ENCODE results near the gene SLC4A3. TPM values are rescaled to one million over a fixed set of nuclear protein-coding genes. Genes with fewer than 3 reads are reported as not detected.

Gene SLC4A3
- total RNA-seq, 1 donor from 2014 or later, result not detected

GRCh38 chr2:219609149-219609750 is 18.2 kb upstream of the SLC4A3 start:
- no peaks in the 10 kb centered on the region for H3K9me3 Mint-ChIP-seq
- H3K27me3 Mint-ChIP-seq, result no peaks in the 10 kb centered on the region
- H3K4me1 Mint-ChIP-seq, result peaks cover 15% of the 10 kb centered on the region
- no peak overlapping the region for H3K27ac Mint-ChIP-seq
- H3K36me3 Mint-ChIP-seq (ENCODE audit: low read depth), result peaks cover 78% of the 10 kb centered on the region
- ATAC-seq (ENCODE audit: low read depth), result no peak
- POLR2A ChIA-PET, result no interaction called here
- H3K4me3 Mint-ChIP-seq, result no peak overlapping the region
- TF ChIP-seq, protein P1, sequence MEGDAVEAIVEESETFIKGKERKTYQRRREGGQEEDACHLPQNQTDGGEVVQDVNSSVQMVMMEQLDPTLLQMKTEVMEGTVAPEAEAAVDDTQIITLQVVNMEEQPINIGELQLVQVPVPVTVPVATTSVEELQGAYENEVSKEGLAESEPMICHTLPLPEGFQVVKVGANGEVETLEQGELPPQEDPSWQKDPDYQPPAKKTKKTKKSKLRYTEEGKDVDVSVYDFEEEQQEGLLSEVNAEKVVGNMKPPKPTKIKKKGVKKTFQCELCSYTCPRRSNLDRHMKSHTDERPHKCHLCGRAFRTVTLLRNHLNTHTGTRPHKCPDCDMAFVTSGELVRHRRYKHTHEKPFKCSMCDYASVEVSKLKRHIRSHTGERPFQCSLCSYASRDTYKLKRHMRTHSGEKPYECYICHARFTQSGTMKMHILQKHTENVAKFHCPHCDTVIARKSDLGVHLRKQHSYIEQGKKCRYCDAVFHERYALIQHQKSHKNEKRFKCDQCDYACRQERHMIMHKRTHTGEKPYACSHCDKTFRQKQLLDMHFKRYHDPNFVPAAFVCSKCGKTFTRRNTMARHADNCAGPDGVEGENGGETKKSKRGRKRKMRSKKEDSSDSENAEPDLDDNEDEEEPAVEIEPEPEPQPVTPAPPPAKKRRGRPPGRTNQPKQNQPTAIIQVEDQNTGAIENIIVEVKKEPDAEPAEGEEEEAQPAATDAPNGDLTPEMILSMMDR (IDR thresholded peaks at IDR 0.05), result no peak
- DNase-seq, result no peak
- intact Hi-C loops (cut with micrococcal nuclease), result no loop called here
- CTCF ChIA-PET, result no interaction called here

GRCh38 chr2:219611306-219611705 is 16.1 kb upstream of the SLC4A3 start:
- ATAC-seq (ENCODE audit: low read depth) (no peak), DNase-seq (no peak)
- ChIA-PET CTCF (no interaction called here), POLR2A (no interaction called here)
- Mint-ChIP-seq H3K4me3 (no peak overlapping the region), H3K27ac (no peak overlapping the region), H3K36me3 (ENCODE audit: low read depth) (peaks cover 77% of the 10 kb centered on the region), H3K9me3 (no peaks in the 10 kb centered on the region), H3K4me1 (peaks cover 12% of the 10 kb centered on the region), H3K27me3 (no peaks in the 10 kb centered on the region)
- TF ChIP-seq, protein P1 (IDR thresholded peaks at IDR 0.05), result no peak
- intact Hi-C loops (cut with micrococcal nuclease), result no loop called here

DNA sequence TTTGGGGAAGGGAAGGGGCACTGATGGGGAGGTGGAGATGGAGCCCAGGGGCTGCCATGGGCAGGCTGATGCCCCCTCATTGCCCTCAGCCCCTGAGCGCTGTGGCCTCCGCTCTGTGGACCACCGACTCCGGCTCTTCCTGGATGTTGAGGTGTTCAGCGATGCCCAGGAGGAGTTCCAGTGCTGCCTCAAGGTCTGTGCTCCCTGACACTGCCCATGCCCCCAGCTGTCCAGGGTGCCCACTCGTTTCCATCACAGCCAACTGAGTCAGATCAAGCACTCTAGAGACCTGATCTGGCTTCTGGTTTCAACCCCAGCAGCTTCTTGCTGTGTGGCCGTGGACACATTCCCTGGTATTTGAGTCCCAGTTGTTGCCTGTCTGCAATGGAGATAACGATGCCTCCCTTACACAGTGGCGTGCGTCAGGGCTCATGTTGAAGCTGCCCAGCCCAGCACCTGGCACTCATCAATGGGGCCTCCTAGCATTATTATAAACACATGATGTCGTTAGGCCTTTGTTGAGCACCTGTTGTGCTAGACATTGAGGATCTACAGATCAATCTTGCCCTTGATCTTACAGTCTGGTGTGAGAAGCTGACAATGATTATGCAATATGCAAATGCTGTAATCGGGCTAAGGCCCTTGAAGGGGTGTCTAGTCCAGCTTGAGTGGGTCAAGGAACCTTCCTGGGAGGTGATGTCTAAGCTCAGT is 15.4 kb upstream of the SLC4A3 start:
- Mint-ChIP-seq H3K36me3 (ENCODE audit: low read depth) (peaks cover 70% of the 10 kb centered on the region), H3K9me3 (no peaks in the 10 kb centered on the region), H3K27ac (no peak overlapping the region), H3K4me3 (no peak overlapping the region), H3K4me1 (peaks cover 12% of the 10 kb centered on the region), H3K27me3 (no peaks in the 10 kb centered on the region)
- TF ChIP-seq, protein P1 (IDR thresholded peaks at IDR 0.05), result no peak
- ChIA-PET POLR2A (no interaction called here), CTCF (no interaction called here)
- intact Hi-C loops (cut with micrococcal nuclease), result no loop called here
- ATAC-seq (ENCODE audit: low read depth), result no peak
- DNase-seq, result no peak

DNA sequence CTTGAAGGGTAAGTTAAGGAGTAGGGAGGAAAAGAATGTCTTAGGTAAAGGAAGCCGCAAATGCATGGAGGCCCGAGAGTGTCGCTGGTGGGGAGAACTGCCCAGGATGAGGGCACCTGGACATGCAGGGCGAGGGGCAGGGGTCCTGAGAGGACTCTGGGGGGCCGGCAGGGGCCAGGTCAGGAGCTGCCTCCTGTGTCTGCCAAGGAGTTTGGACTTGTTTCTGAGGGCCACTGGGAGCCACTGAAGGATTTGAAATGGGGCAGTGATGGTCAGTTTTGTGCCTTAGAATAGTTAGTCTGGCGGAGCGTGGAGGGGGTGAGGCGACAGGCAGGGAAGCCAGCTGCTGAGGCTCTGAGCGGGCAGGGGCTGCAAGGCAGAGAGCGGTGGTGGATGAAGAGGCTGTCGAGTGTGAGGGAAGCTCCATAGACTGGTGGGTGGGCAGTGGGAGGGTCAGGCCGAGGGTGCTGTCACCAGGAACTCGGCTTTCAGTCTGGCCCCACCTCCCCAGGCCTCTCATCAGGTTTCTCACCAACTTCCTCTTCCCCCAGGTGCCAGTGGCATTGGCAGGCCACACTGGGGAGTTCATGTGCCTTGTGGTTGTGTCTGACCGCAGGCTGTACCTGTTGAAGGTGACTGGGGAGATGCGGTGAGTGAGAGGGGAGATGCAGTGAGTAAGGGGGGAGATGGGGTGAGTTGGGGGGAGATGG is 14.7 kb upstream of the SLC4A3 start:
- Mint-ChIP-seq H3K36me3 (ENCODE audit: low read depth) (peaks cover 63% of the 10 kb centered on the region), H3K27me3 (no peaks in the 10 kb centered on the region), H3K27ac (no peak overlapping the region), H3K9me3 (no peaks in the 10 kb centered on the region), H3K4me3 (peak overlapping the region; percentile 29), H3K4me1 (peaks cover 12% of the 10 kb centered on the region)
- POLR2A ChIA-PET, result no interaction called here
- CTCF ChIA-PET, result no interaction called here
- TF ChIP-seq, protein P1 (IDR thresholded peaks at IDR 0.05), result no peak
- DNase-seq, result no peak
- ATAC-seq (ENCODE audit: low read depth), result peak; percentile 81
- intact Hi-C loops (cut with micrococcal nuclease), result no loop called here

DNA sequence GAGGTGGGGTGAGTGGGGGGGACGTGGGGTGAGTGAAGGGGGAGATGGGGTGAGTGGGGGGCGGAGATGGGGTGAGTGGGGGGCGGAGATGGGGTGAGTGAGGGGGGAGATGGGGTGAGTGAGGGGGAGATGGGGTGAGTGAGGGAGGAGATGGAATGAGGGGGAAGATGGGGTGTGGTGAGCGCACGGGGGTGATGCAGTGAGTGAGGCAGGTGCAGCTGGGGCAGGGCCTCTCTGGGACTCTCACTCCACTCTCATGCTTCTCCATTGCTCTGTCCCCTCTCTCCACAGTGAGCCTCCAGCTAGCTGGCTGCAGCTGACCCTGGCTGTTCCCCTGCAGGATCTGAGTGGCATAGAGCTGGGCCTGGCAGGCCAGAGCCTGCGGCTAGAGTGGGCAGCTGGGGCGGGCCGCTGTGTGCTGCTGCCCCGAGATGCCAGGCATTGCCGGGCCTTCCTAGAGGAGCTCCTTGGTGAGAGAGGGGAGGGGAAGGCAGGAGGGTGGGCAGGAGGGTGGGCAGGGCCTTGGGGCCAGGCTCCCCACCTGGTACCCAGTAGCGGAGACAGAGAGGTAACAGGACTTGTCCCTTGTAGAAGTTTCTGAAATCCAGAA is 13.9 kb upstream of the SLC4A3 start:
- peaks cover 12% of the 10 kb centered on the region for H3K4me1 Mint-ChIP-seq
- DNase-seq (no peak), ATAC-seq (ENCODE audit: low read depth) (no peak)
- intact Hi-C loops (cut with micrococcal nuclease), result no loop called here
- H3K36me3 Mint-ChIP-seq (ENCODE audit: low read depth), result peaks cover 57% of the 10 kb centered on the region
- H3K4me3 Mint-ChIP-seq, result no peak overlapping the region
- H3K9me3 Mint-ChIP-seq, result no peaks in the 10 kb centered on the region
- H3K27me3 Mint-ChIP-seq, result no peaks in the 10 kb centered on the region
- CTCF ChIA-PET, result no interaction called here
- POLR2A ChIA-PET, result no interaction called here
- TF ChIP-seq, protein P1 (IDR thresholded peaks at IDR 0.05), result no peak
- H3K27ac Mint-ChIP-seq, result no peak overlapping the region
